ENCODE measurements around the gene PLEKHF1. TPM values are rescaled to one million over a fixed set of nuclear protein-coding genes. Genes with fewer than 3 reads are reported as not detected.

The PLEKHF1 gene
- total and polyA plus RNA-seq, 2 donors (not counting 1 experiment from before 2014, with no cell fraction given) = 5.5 to 9.8 TPM

DNA sequence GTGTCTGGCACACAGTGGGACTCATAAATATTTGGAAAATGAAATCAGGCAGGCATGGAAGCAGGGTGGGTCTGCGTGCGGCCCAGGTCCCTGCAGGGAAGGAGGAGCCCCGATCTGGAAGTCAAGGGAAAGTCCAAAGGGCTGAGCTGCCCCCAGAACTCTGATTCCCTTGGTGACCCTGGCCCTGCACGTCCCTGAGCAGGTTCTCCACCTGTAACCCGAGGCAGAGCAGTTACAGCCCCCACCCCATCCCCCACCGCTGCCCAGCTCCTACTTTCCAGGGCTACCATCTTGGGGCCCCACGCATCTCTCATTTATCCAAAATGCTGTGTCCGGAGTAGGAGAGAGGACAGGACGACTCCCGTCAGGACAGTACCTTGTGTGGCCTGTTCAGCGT, 2.1 kb downstream of the PLEKHF1 start:
- WGBS (ENCODE audit: insufficient coverage) = 89% methylated on average over 10 of the region's 11 CpGs
- H3K27ac ChIP-seq (ENCODE audit: low read length in 2 of 2) = peak overlapping the region in 1 of 2 donors; percentile 46

DNA sequence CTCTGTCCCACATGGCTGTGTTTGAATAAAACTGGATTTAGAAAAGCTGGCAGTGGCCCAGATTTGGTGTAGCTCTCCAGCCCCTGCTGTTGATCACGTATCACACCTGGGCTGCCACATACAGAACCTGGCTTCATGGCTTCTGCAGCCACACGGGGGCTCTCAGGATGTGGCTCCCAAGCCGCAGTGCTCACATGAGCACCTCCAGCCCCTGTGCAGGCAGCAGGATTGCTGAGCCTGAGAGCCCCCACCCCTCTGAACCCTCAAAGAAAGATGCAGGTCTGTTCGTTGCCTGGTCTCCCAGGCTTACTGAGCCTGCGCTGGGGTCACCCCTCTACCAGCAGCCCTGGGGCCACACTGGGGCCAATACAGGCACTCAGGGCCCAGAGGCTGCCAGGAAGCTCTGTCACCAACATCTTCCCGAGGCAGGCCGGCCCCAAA, 2.7 kb downstream of the PLEKHF1 start:
- no peak for TF ChIP-seq EZH2 (IDR thresholded peaks at IDR 0.05; ENCODE audit: borderline replicate concordance, insufficient read depth, low read depth, low read length, poor library complexity, severe bottlenecking)
- TF ChIP-seq, protein P1, sequence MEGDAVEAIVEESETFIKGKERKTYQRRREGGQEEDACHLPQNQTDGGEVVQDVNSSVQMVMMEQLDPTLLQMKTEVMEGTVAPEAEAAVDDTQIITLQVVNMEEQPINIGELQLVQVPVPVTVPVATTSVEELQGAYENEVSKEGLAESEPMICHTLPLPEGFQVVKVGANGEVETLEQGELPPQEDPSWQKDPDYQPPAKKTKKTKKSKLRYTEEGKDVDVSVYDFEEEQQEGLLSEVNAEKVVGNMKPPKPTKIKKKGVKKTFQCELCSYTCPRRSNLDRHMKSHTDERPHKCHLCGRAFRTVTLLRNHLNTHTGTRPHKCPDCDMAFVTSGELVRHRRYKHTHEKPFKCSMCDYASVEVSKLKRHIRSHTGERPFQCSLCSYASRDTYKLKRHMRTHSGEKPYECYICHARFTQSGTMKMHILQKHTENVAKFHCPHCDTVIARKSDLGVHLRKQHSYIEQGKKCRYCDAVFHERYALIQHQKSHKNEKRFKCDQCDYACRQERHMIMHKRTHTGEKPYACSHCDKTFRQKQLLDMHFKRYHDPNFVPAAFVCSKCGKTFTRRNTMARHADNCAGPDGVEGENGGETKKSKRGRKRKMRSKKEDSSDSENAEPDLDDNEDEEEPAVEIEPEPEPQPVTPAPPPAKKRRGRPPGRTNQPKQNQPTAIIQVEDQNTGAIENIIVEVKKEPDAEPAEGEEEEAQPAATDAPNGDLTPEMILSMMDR (IDR thresholded peaks at IDR 0.05) = no peak
- Histone ChIP-seq H3K79me2 (ENCODE audit: control insufficient read depth, insufficient read depth, low read length) (peaks cover 58% of the 10 kb centered on the region), H3K4me1 (ENCODE audit: control insufficient read depth in 2 of 2, insufficient read depth in 2 of 2, low read length in 2 of 2) (peaks cover 54 to 65% of the 10 kb centered on the region in 2 donors), H3K9me3 (ENCODE audit: control extremely low read depth in 1 of 3, control insufficient read depth in 2 of 3, insufficient read depth in 1 of 3, low read length in 2 of 3) (peaks cover 0 to 5% (median 0%) of the 10 kb centered on the region in 3 donors), H3K27ac (ENCODE audit: low read length in 2 of 2) (peak overlapping the region in 1 of 2 donors; percentile 46), H3K27me3 (replicated peaks in 1 of 4; ENCODE audit: control extremely low read depth in 1 of 4, control insufficient read depth in 3 of 4, insufficient read depth in 4 of 4, low read length in 3 of 4) (no peaks in the 10 kb centered on the region), H3K4me2 (replicated peaks; ENCODE audit: low read depth, low read length, poor library complexity, severe bottlenecking) (peak overlapping the region; percentile 100), H2AFZ (ENCODE audit: insufficient read depth, low read depth, low read length, poor library complexity, severe bottlenecking) (no peak overlapping the region), H3K4me3 (ENCODE audit: control extremely low read depth in 1 of 5, extremely low read depth in 1 of 5, insufficient read depth in 1 of 5, low read depth in 2 of 5, low read length in 4 of 5) (no peak overlapping the region), H4K20me1 (ENCODE audit: control insufficient read depth, insufficient read depth, low read length, poor library complexity, severe bottlenecking) (no peaks in the 10 kb centered on the region), H3K9ac (ENCODE audit: low read length) (no peak overlapping the region), H3K36me3 (replicated peaks in 1 of 2; ENCODE audit: control extremely low read depth in 1 of 2, control insufficient read depth in 1 of 2, extremely low read depth in 1 of 2, insufficient read depth in 2 of 2, low read length in 1 of 2) (no peaks in the 10 kb centered on the region)
- peak; percentile 40 for DNase-seq
- ChIA-PET POLR2A (interaction anchor here (0.7 kb wide), 1 partner anchor 54 kb away, joined by 3 read pairs; no protein-coding TSS in a partner anchor), CTCF (interaction anchor here (1.1 to 10.1 kb wide), 4 partner anchors 24 to 59 kb away, joined by 3 to 116 read pairs (median 16); partner anchors contain the start of gene POP4)
- Mint-ChIP-seq H3K27me3 (no peaks in the 10 kb centered on the region), H3K4me3 (peak overlapping the region; percentile 34), H3K9me3 (ENCODE audit: insufficient read depth) (no peaks in the 10 kb centered on the region), H3K27ac (peak overlapping the region; percentile 56), H3K4me1 (peaks cover 53% of the 10 kb centered on the region)
- intact Hi-C loops (cut with micrococcal nuclease) = loop anchor here (10.0 kb wide), 1 partner anchor 147 kb away; the partner anchor contains the start of gene CCNE1
- 40% methylated on average over 5 of the region's 7 CpGs for WGBS (ENCODE audit: insufficient coverage)
- no peak for ATAC-seq (ENCODE audit: low read depth)

More for the DNA sequence above, 2.1 kb downstream of the PLEKHF1 start:
- H4K20me1 ChIP-seq (ENCODE audit: control insufficient read depth, insufficient read depth, low read length, poor library complexity, severe bottlenecking) = no peaks in the 10 kb centered on the region
- intact Hi-C loops (cut with micrococcal nuclease) = loop anchor here (10.0 kb wide), 1 partner anchor 147 kb away; the partner anchor contains the start of gene CCNE1
- H3K27me3 ChIP-seq (replicated peaks in 1 of 4; ENCODE audit: control extremely low read depth in 1 of 4, control insufficient read depth in 3 of 4, insufficient read depth in 4 of 4, low read length in 3 of 4) = no peaks in the 10 kb centered on the region
- Mint-ChIP-seq H3K4me3 (peak overlapping the region; percentile 75), H3K9me3 (ENCODE audit: insufficient read depth) (no peaks in the 10 kb centered on the region), H3K27me3 (no peaks in the 10 kb centered on the region), H3K27ac (peak overlapping the region; percentile 56), H3K4me1 (peaks cover 48% of the 10 kb centered on the region)
- no peaks in the 10 kb centered on the region for H3K36me3 ChIP-seq (replicated peaks in 1 of 2; ENCODE audit: control extremely low read depth in 1 of 2, control insufficient read depth in 1 of 2, extremely low read depth in 1 of 2, insufficient read depth in 2 of 2, low read length in 1 of 2)
- ATAC-seq (ENCODE audit: low read depth) = no peak
- peaks cover 58% of the 10 kb centered on the region for H3K79me2 ChIP-seq (ENCODE audit: control insufficient read depth, insufficient read depth, low read length)
- ChIA-PET POLR2A (interaction anchor here (0.7 to 1.5 kb wide), 2 partner anchors 54 to 61 kb away, joined by 3 to 12 read pairs; partner anchors contain the start of gene POP4), CTCF (interaction anchor here (1.1 to 10.1 kb wide), 4 partner anchors 24 to 58 kb away, joined by 3 to 116 read pairs (median 16); partner anchors contain the start of gene POP4)
- DNase-seq = no peak
- TF ChIP-seq EZH2 (IDR thresholded peaks at IDR 0.05; ENCODE audit: borderline replicate concordance, insufficient read depth, low read depth, low read length, poor library complexity, severe bottlenecking) = no peak
- TF ChIP-seq, protein P1 (IDR thresholded peaks at IDR 0.05) = no peak
- no peak overlapping the region for H3K9ac ChIP-seq (ENCODE audit: low read length)
- H3K9me3 ChIP-seq (ENCODE audit: control extremely low read depth in 1 of 3, control insufficient read depth in 2 of 3, insufficient read depth in 1 of 3, low read length in 2 of 3) = peaks cover 0 to 5% (median 0%) of the 10 kb centered on the region in 3 donors
- H3K4me3 ChIP-seq (ENCODE audit: control extremely low read depth in 1 of 5, extremely low read depth in 1 of 5, insufficient read depth in 1 of 5, low read depth in 2 of 5, low read length in 4 of 5) = no peak overlapping the region
- H3K4me2 ChIP-seq (replicated peaks; ENCODE audit: low read depth, low read length, poor library complexity, severe bottlenecking) = peak overlapping the region; percentile 100
- H2AFZ ChIP-seq (ENCODE audit: insufficient read depth, low read depth, low read length, poor library complexity, severe bottlenecking) = peak overlapping the region; percentile 39
- peaks cover 49 to 60% of the 10 kb centered on the region in 2 donors for H3K4me1 ChIP-seq (ENCODE audit: control insufficient read depth in 2 of 2, insufficient read depth in 2 of 2, low read length in 2 of 2)
